ENCODE measurements around the gene TSTD1. TPM values are rescaled to one million over a fixed set of nuclear protein-coding genes. Genes with fewer than 3 reads are reported as not detected.

Gene TSTD1
- total and polyA plus RNA-seq, 2 of the 8 experiments (the other 6 are each of a cell fraction or from before 2014, with no cell fraction given), result 60.9 to 314 TPM

DNA sequence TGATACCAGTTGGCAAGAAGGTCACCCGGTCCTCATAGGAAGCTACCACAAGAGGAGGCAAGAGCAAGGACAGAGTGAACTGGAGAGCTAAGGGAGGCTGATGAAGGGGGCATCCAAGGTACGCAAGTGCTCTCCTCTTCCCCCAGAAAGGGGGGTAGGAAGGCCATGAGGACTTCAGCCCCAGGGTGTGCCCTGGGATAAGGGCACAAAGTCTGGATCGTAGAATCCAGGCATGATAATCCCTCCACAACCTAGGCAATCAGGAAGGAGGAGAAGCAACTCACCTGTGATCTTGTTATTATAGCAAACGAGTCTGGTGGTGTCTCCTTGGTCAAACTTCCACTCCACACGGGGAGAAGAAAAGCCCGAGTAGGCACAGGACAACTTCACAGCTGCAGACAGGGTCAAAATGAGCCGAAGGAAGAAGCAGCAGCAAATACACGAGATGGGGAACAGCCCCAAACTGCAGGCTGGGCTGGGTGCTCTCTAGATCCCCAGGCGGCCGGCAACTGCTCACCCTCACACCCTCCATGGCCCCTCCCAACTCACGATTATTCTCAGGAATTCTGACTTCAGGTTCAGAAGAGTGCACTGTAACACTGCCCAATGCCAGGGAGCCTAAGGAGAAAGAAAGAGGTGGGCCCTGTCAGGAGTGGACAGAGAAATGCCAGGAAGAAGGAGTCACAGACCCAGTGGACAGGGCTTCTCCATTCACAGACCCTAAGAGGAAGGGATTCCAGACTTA lies 37.9 kb downstream of the TSTD1 start (continued):
- no peak for TF ChIP-seq RFX5 (IDR thresholded peaks at IDR 0.05; ENCODE audit: borderline replicate concordance, low read depth, low read length)
- TF ChIP-seq CBX8 (IDR thresholded peaks at IDR 0.05; ENCODE audit: borderline replicate concordance, low read depth, low read length), result no peak
- TF ChIP-seq RBBP5 (IDR thresholded peaks at IDR 0.05; ENCODE audit: borderline replicate concordance, low read depth, low read length), result no peak
- TF ChIP-seq, protein P1, sequence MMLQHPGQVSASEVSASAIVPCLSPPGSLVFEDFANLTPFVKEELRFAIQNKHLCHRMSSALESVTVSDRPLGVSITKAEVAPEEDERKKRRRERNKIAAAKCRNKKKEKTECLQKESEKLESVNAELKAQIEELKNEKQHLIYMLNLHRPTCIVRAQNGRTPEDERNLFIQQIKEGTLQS (IDR thresholded peaks at IDR 0.05; ENCODE audit: insufficient read depth, low read depth, low read length), result no peak

All from H1 (cell line).